Activated CD8-positive, alpha-beta memory T cell treated with anti-CD3 and anti-CD28 coated beads for 1 hour (primary cell): ENCODE results near the gene KLHL2.
A peak's percentile ranks its signal among the peaks of the same experiment; 100 is the strongest.
"Not testable (repeated sequence)": the region's sequence is repeated elsewhere in the genome, so short reads cannot be mapped to it uniquely, and the experiment has no call there.

Experiments
- DNase-seq, 2 donors: peaks; one replicate each; pipeline ENCODE4 v3.0.0-alpha.2; 2020; ENCODE audit warnings: low read depth in 1 of 2; ENCODE audit errors: extremely low read depth in 1 of 2

KLHL2 gene

GRCh38 chr4:165229490-165230200 is 22.3 kb downstream of the KLHL2 start:
- DNase-seq, result not testable (repeated sequence)

- DNase-seq, result not testable (repeated sequence)
Measured at GRCh38 chr4:165232623-165233433, 25.5 kb downstream of the KLHL2 start.

GRCh38 chr4:165234766-165235165 is 27.4 kb downstream of the KLHL2 start:
- DNase-seq, result no peak

- not testable (repeated sequence) for DNase-seq
Measured at GRCh38 chr4:165236852-165237251, 29.5 kb downstream of the KLHL2 start.

GRCh38 chr4:165238041-165238640 is 30.8 kb downstream of the KLHL2 start:
- not testable (repeated sequence) for DNase-seq

- not testable (repeated sequence) for DNase-seq
Measured at GRCh38 chr4:165240761-165241160, 33.4 kb downstream of the KLHL2 start.

- DNase-seq, result not testable (repeated sequence)
Measured at GRCh38 chr4:165244148-165244547, 36.8 kb downstream of the KLHL2 start.

- DNase-seq, result not testable (repeated sequence)
Measured at GRCh38 chr4:165244587-165245186, 37.3 kb downstream of the KLHL2 start.

- DNase-seq, result no peak
Measured at GRCh38 chr4:165248102-165248501, 40.7 kb downstream of the KLHL2 start.

GRCh38 chr4:165248904-165249303 is 41.5 kb downstream of the KLHL2 start:
- DNase-seq, result not testable (repeated sequence)

- DNase-seq, result not testable (repeated sequence)
Measured at GRCh38 chr4:165254771-165255170, 47.4 kb downstream of the KLHL2 start.

GRCh38 chr4:165255439-165255838 is 48.1 kb downstream of the KLHL2 start:
- DNase-seq, result peak; percentile 1 to 18

- not testable (repeated sequence) for DNase-seq
Measured at GRCh38 chr4:165256074-165256659, 48.8 kb downstream of the KLHL2 start.

GRCh38 chr4:165259776-165260175 is 52.4 kb downstream of the KLHL2 start:
- DNase-seq, result not testable (repeated sequence)

- DNase-seq, result not testable (repeated sequence)
Measured at GRCh38 chr4:165262306-165262705, 54.9 kb downstream of the KLHL2 start.

- not testable (repeated sequence) for DNase-seq
Measured at GRCh38 chr4:165263466-165263865, 56.1 kb downstream of the KLHL2 start.

GRCh38 chr4:165269931-165270330 is 62.6 kb downstream of the KLHL2 start:
- DNase-seq, result not testable (repeated sequence)

- not testable (repeated sequence) for DNase-seq
Measured at GRCh38 chr4:165273443-165273842, 66.1 kb downstream of the KLHL2 start.

GRCh38 chr4:165275357-165275756 is 68.0 kb downstream of the KLHL2 start:
- not testable (repeated sequence) for DNase-seq

- DNase-seq, result not testable (repeated sequence)
Measured at GRCh38 chr4:165279531-165279930, 72.2 kb downstream of the KLHL2 start.

- DNase-seq, result not testable (repeated sequence)
Measured at GRCh38 chr4:165284697-165285096, 77.3 kb downstream of the KLHL2 start.
